Activated CD4-positive, alpha-beta T cell treated with anti-CD3 and anti-CD28 coated beads for 36 hours (primary cell): ENCODE data around the gene ITIH6. TPM values are rescaled to one million over a fixed set of nuclear protein-coding genes. Genes with fewer than 3 reads are reported as not detected.
"Not testable (repeated sequence)": the region's sequence is repeated elsewhere in the genome, so short reads cannot be mapped to it uniquely, and the experiment has no call there.

ENCODE experiments used
- ATAC-seq: fragments of 200-7000 bp; cut with Tn5 transposase; one replicate; pipeline ENCODE4 v1.10.0; 2021; ENCODE audit warnings: mild to moderate bottlenecking, moderate library complexity
- CTCF ChIA-PET: fragments of 350-600 bp; sonication (Branson Sonifier 250); formaldehyde crosslinking; loops from one replicate; lab custom pipeline; 2021; ENCODE audit warnings: antibody characterized with exemption; lab: Charles Lee
- POLR2A ChIA-PET: fragments of 350-600 bp; sonication (Branson Sonifier 250); formaldehyde crosslinking; loops from one replicate; lab custom pipeline; 2021; ENCODE audit warnings: antibody characterized with exemption, inconsistent platforms; lab: Charles Lee
- DNase-seq: peaks from one replicate; pipeline ENCODE4 v3.0.0-alpha.2; 2020
- H3K27ac Mint-ChIP-seq: one replicate; pipeline ENCODE4 v1.8.0; 2021; ENCODE audit warnings: mixed read lengths
- H3K27me3 Mint-ChIP-seq: one replicate; pipeline ENCODE4 v1.8.0; 2021; ENCODE audit warnings: mixed read lengths
- H3K36me3 Mint-ChIP-seq: one replicate; pipeline ENCODE4 v1.8.0; 2021; ENCODE audit warnings: low read depth, mixed read lengths
- H3K4me1 Mint-ChIP-seq: one replicate; pipeline ENCODE4 v1.8.0; 2021; ENCODE audit warnings: mixed read lengths
- H3K4me3 Mint-ChIP-seq: one replicate; pipeline ENCODE4 v1.8.0; 2021; ENCODE audit warnings: mild to moderate bottlenecking, moderate library complexity, mixed read lengths
- H3K9me3 Mint-ChIP-seq: one replicate; pipeline ENCODE4 v1.8.0; 2021; ENCODE audit warnings: low read depth, mixed read lengths
- intact Hi-C, 2 experiments: fragments of 100-400 bp; cut with DNase I in 1 of 2; cut with micrococcal nuclease in 1 of 2; formaldehyde crosslinking; loops; one replicate each; pipeline versions ENCODE4 v1.14.2 to v1.15.1; 2022 to 2024; cut with DNase I, micrococcal nuclease
- total RNA-seq, 2 experiments: library from RNA; stranded (reverse); gene quantifications; one replicate each; pipeline ENCODE4 v1.2.3, GENCODE V29; 2021

Gene ITIH6
- total RNA-seq, 2 experiments from 2014 or later = not detected

DNA sequence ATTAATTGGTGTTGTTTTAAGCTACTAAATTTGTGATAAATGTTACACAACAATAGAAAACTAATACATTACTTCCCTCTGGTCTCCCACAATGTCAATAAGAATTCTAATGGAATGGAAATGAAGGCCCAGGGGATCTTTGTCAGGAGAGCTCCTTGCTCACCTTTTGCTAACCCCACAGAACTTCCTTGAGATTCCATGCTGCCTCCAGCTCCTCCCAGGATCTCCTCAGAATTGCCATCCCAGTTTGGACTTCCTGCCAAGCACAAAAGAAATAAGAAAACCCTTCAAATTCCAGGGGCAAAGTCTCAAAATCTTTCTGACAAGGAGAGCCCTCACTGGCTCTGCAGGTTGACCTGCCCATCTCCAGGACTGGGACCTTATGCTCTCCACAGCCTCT, 43.2 kb downstream of the ITIH6 start:
- intact Hi-C loops = no loop called here
- Mint-ChIP-seq H3K27ac (no peak overlapping the region), H3K4me3 (no peak overlapping the region), H3K27me3 (no peaks in the 10 kb centered on the region), H3K9me3 (no peaks in the 10 kb centered on the region), H3K4me1 (no peaks in the 10 kb centered on the region), H3K36me3 (no peaks in the 10 kb centered on the region)
- CTCF ChIA-PET = no interaction called here
- POLR2A ChIA-PET = no interaction called here
- ATAC-seq = no peak
- DNase-seq = no peak

DNA sequence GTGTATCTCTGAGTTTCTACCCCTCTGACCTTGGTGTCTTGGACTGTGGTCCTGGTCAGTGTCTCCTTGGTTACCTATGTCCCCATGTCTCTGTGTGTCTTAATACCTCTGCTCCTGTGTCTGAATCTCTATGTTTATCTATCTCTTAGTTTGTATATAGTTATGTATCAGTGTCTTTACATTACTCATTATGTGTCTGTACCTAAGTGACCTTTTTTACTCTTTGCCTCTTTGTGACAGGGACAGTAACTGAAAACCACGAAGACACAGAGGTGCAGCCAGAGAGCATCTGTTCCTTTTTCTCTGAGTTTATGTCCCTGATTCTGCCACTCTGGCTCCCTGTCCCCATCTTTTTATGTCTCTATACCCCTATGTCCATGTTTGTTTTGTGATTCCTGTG, 49.4 kb downstream of the ITIH6 start:
- no peaks in the 10 kb centered on the region for H3K36me3 Mint-ChIP-seq
- H3K4me1 Mint-ChIP-seq = no peaks in the 10 kb centered on the region
- DNase-seq = no peak
- H3K27me3 Mint-ChIP-seq = no peaks in the 10 kb centered on the region
- no peak overlapping the region for H3K27ac Mint-ChIP-seq
- intact Hi-C loops = no loop called here
- no peak for ATAC-seq
- POLR2A ChIA-PET = no interaction called here
- CTCF ChIA-PET = no interaction called here
- no peaks in the 10 kb centered on the region for H3K9me3 Mint-ChIP-seq
- no peak overlapping the region for H3K4me3 Mint-ChIP-seq

DNA sequence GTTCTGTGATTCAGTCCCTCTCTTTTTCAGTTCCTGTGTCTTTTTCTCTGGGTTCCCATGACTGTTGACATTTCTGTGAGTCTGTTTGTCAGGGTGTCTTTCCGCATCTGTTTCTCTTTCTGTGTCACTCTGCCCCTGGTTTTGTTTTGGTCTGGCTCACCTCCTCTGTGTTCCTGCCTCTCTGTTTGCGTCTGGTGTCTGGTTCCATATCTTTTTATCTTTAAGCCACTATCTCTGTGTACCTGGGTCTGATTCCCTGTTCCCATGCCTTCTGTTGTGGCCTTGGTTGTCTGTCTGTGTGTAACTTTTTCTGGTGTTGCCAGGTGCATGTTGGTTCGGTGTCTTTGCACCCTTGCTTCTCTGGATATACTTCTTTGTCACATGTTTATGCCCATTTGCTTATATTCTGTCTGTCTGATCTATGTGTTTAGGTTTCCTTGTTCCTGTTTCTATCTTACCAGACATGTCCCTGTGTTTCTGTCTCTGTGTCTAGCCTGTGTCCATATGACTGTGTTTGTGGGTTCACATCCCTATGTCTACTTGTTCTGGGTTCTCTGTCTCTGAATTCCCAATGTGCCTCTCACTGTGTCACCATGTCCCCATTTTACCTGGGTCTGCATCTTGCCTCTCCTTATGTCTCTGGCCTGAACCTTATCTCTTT, 50.2 kb downstream of the ITIH6 start:
- Mint-ChIP-seq H3K27me3 (no peaks in the 10 kb centered on the region), H3K27ac (no peak overlapping the region), H3K36me3 (no peaks in the 10 kb centered on the region), H3K4me1 (no peaks in the 10 kb centered on the region), H3K9me3 (no peaks in the 10 kb centered on the region), H3K4me3 (no peak overlapping the region)
- peak; percentile 66 for ATAC-seq
- no peak for DNase-seq
- ChIA-PET POLR2A (no interaction called here), CTCF (no interaction called here)
- intact Hi-C loops = no loop called here

DNA sequence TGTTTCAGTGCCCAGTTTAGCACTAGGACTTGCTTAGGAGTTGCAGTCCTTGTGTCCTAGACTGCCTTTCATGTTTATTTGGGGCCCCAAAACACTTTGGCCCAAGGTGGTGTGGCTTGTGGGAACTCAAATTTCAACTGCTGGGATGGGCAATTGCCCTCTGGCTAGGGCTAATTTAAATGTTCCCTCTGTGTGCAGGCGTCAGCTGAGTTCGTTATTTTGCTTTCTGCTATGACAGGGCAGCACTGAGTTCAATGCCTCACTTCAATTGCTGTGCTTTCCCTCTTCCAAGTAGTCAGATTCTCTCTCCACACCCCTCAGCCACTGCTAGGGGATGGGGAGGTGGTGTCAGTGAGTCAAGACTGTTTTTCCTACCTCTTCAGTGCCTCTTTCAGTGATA, 51.1 kb downstream of the ITIH6 start:
- POLR2A ChIA-PET = no interaction called here
- no peak overlapping the region for H3K27ac Mint-ChIP-seq
- no peaks in the 10 kb centered on the region for H3K36me3 Mint-ChIP-seq
- H3K4me3 Mint-ChIP-seq = no peak overlapping the region
- no peaks in the 10 kb centered on the region for H3K9me3 Mint-ChIP-seq
- CTCF ChIA-PET = no interaction called here
- H3K4me1 Mint-ChIP-seq = no peaks in the 10 kb centered on the region
- H3K27me3 Mint-ChIP-seq = no peaks in the 10 kb centered on the region
- intact Hi-C loops = no loop called here
- ATAC-seq (no peak), DNase-seq (no peak)

DNA sequence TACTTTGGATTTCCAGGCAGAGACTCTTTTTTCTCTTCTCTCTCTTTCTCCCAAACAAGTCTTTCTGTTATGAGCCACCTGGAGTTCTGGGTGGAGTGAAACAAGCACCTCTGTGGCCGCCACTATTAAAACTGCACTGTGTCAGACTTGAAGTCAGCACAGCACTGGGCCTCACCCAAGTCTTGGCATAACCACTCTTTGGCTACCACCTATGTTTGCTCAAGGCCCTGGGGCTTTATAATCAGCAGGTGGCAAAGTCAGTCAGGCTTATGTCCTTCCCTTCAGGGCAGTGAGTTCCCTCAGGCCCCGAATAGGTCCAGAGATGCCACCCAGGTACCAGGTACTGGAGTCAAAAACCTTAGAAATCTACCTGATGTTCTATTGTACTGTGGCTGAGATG, 52.4 kb downstream of the ITIH6 start:
- no peaks in the 10 kb centered on the region for H3K9me3 Mint-ChIP-seq
- H3K27me3 Mint-ChIP-seq = no peaks in the 10 kb centered on the region
- ATAC-seq (no peak), DNase-seq (no peak)
- H3K36me3 Mint-ChIP-seq = no peaks in the 10 kb centered on the region
- H3K27ac Mint-ChIP-seq = no peak overlapping the region
- POLR2A ChIA-PET = no interaction called here
- CTCF ChIA-PET = no interaction called here
- intact Hi-C loops = no loop called here
- no peak overlapping the region for H3K4me3 Mint-ChIP-seq
- H3K4me1 Mint-ChIP-seq = no peaks in the 10 kb centered on the region

DNA sequence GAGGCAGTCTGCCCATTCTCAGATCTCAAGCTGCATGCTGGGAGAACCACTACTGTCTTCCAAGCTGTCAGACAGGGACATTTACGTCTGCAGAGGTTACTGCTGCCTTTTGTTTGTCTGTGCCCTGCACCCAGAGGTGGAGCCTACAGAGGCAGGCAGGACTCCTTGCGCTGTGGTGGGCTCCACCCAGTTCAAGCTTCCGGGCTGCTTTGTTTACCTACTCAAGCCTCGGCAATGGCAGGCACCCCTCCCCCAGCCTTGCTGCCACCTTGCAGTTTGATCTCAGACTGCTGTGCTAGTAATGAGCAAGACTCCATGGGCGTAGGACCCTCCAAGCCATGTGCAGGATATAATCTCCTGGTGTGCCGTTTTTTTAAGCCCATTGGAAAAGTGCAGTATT, 59.5 kb downstream of the ITIH6 start:
- intact Hi-C loops, H3K36me3 Mint-ChIP-seq, H3K4me3 Mint-ChIP-seq, CTCF ChIA-PET, H3K27ac Mint-ChIP-seq, H3K4me1 Mint-ChIP-seq, H3K27me3 Mint-ChIP-seq, H3K9me3 Mint-ChIP-seq, POLR2A ChIA-PET, DNase-seq, ATAC-seq: not testable (repeated sequence)

DNA sequence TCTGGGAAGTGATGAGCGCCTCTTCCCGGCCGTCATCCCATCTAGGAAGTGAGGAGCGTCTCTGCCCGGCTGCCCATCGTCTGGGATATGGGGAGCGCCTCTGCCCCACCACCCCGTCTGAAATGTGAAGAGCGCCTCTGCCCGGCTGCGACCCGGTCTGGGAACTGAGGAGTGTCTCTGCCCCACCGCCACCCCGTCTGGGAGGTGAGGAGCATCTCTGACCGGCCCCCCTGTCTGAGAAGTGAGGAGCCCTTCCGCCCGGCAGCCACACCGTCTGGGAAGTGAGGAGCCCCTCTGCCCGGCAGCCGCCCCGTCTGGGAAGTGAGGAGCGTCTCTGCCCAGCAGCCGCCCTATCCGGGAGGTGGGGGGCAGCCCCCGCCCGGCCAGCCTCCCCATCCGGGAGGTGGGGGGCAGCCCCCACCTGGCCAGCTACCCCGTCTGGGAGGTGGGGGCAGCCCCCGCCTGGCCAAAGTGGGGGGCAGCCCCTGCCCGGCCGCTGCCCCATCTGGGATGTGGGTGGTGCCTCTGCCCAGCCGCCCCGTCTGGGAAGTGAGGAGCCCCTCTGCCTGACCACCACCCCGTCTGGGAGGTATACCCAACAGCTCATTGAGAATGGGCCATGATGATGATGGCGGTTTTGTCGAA, 61.6 kb downstream of the ITIH6 start:
- H3K4me3 Mint-ChIP-seq, DNase-seq, H3K36me3 Mint-ChIP-seq, ATAC-seq, H3K27ac Mint-ChIP-seq, H3K27me3 Mint-ChIP-seq, intact Hi-C loops, H3K9me3 Mint-ChIP-seq, CTCF ChIA-PET, H3K4me1 Mint-ChIP-seq, POLR2A ChIA-PET: not testable (repeated sequence)

DNA sequence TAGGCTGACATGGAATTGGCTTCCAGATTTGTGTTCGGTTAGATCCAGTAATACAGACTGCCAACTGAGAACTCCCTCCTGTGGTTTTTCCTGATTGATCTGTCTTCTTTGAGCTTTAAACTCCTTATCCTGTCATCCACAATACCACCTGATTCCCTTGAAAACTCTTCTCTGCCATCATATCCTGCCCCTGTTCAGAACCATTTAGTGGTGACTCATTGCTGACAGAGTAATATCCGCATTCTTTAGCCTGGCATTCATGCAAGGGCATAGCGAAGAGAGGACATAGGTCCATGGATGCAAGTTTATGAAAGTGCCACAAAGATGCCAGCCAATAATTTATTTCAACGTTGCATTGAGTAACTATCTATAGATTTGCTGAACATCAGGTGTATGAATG, 76.6 kb downstream of the ITIH6 start:
- no peak for ATAC-seq
- ChIA-PET CTCF (no interaction called here), POLR2A (no interaction called here)
- DNase-seq = no peak
- Mint-ChIP-seq H3K27me3 (peaks cover 3% of the 10 kb centered on the region), H3K36me3 (no peaks in the 10 kb centered on the region), H3K27ac (no peak overlapping the region), H3K4me1 (no peaks in the 10 kb centered on the region), H3K4me3 (no peak overlapping the region), H3K9me3 (no peaks in the 10 kb centered on the region)
- intact Hi-C loops = no loop called here

DNA sequence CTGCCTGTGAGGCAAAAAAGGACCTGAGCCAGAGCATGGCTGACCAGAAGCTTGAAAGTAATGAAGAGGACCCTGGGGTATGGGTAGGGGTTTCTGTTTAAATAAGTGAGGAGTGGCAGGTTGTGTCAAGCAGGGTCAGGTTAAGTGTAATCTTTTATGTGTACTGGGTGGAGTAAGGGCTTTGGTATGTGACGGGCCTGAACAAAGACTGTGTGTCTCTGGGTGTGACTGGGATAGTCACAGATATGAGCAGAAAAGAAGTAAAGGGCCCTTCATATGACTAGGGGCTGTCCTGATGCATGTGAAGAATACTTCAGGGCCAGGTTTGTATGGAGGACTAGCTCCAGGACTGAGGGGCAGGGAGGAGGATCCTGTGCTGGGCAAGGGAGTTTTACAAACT, 82.4 kb downstream of the ITIH6 start:
- H3K27ac Mint-ChIP-seq = no peak overlapping the region
- intact Hi-C loops = no loop called here
- H3K36me3 Mint-ChIP-seq = no peaks in the 10 kb centered on the region

DNA sequence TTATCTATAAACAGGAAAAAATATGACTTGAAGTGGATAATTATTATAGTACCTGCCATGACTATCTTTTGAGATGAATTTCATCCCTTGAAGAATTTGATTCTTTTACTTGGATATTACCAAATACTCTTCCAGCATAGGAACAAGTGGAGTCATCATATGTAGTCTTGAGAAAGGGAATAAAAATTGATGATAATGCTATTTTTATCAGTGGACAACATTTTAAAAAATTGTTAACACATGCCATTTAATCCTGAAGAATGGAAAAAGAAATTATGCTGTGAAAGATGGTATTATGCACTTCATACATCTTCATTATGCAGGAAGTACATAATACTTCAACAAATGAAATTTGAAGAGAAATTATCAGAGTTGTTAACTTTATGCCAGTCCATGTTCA, 83.6 kb downstream of the ITIH6 start:
- Mint-ChIP-seq H3K4me3 (no peak overlapping the region), H3K27ac (no peak overlapping the region), H3K4me1 (no peaks in the 10 kb centered on the region), H3K36me3 (no peaks in the 10 kb centered on the region), H3K27me3 (no peaks in the 10 kb centered on the region), H3K9me3 (no peaks in the 10 kb centered on the region)
- DNase-seq = no peak
- CTCF ChIA-PET = no interaction called here
- no peak for ATAC-seq
- intact Hi-C loops = no loop called here
- POLR2A ChIA-PET = no interaction called here

More for the DNA sequence above, 82.4 kb downstream of the ITIH6 start:
- DNase-seq (no peak), ATAC-seq (no peak)
- H3K4me1 Mint-ChIP-seq = no peaks in the 10 kb centered on the region
- POLR2A ChIA-PET = interaction anchor here (0.6 to 0.7 kb wide), 2 partner anchors 342 to 422 kb away, joined by 4 read pairs; no protein-coding TSS in a partner anchor
- no peaks in the 10 kb centered on the region for H3K9me3 Mint-ChIP-seq
- H3K4me3 Mint-ChIP-seq = no peak overlapping the region
- CTCF ChIA-PET = no interaction called here
- no peaks in the 10 kb centered on the region for H3K27me3 Mint-ChIP-seq

DNA sequence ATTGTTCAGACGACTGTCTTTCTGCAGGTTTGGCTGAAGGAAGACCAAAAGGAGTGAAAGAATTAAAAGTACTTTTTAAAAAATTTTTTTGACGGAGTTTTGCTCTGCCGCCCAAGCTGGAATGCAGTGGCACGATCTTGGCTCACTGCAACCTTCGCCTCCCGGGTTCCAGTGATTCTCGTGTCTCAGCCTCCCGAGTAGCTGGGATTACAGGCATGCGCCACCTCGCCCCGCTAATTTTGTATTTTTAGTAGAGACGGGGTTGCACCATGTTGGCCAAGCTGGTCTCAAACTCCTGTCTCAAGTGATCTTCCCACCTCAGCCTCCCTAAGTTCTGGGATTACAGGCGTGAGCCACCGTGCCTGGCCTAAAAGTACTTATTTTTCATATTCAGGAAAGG, 86.3 kb downstream of the ITIH6 start:
- H3K4me3 Mint-ChIP-seq = no peak overlapping the region
- no peaks in the 10 kb centered on the region for H3K4me1 Mint-ChIP-seq
- no peak for ATAC-seq
- H3K27ac Mint-ChIP-seq = no peak overlapping the region
- no peak for DNase-seq
- ChIA-PET POLR2A (no interaction called here), CTCF (no interaction called here)
- H3K27me3 Mint-ChIP-seq = no peaks in the 10 kb centered on the region
- intact Hi-C loops = no loop called here
- H3K9me3 Mint-ChIP-seq = no peaks in the 10 kb centered on the region
- H3K36me3 Mint-ChIP-seq = no peaks in the 10 kb centered on the region

DNA sequence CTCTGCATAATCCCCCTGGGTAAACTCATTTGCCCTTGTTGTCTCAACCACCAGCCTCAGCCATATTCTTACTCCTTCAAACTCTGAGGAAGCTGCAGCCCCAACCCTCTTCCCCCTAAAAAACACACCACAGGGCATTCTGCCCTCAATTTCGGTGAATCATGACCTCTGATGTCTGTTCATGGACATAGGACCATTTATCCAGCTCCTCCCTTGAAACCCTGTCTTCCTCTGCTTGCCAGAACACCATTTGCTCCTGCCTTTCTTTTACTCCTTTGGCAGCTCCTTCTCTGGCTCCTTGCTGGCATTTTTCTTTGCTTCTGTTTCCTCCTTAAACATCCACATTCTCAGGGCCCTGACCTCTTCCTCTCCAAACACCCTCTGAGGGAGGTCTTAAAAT, 87.1 kb downstream of the ITIH6 start:
- ChIA-PET CTCF (no interaction called here), POLR2A (no interaction called here)
- no peak for ATAC-seq
- H3K4me3 Mint-ChIP-seq = no peak overlapping the region
- H3K9me3 Mint-ChIP-seq = no peaks in the 10 kb centered on the region
- no peak overlapping the region for H3K27ac Mint-ChIP-seq
- H3K4me1 Mint-ChIP-seq = no peaks in the 10 kb centered on the region
- intact Hi-C loops = no loop called here
- H3K36me3 Mint-ChIP-seq = no peaks in the 10 kb centered on the region
- DNase-seq = no peak
- peaks cover 2% of the 10 kb centered on the region for H3K27me3 Mint-ChIP-seq
